Esophagus muscularis mucosa (tissue), 4 donors: Measurements from ENCODE around the gene TRIP10. TPM values are rescaled to one million over a fixed set of nuclear protein-coding genes. Genes with fewer than 3 reads are reported as not detected.
A peak's percentile ranks its signal among the peaks of the same experiment; 100 is the strongest.
"Not testable (repeated sequence)": the region's sequence is repeated elsewhere in the genome, so short reads cannot be mapped to it uniquely, and the experiment has no call there.

Source experiments
- DNase-seq: peaks from one replicate; pipeline ENCODE4 v3.0.0-alpha.2; 2017; ENCODE audit errors: extremely low spot score
- H3K27ac ChIP-seq, 4 donors: fragments of 200-600 bp; sonication (generic); replicated peaks in 1 of 4; 1 replicate in 3 of 4; 2 replicates in 1 of 4; pipeline ENCODE4 v1.5.1; 2016 to 2019; ENCODE audit warnings: mild to moderate bottlenecking in 1 of 4
- H3K27me3 ChIP-seq, 4 donors: fragments of 200-600 bp; sonication (generic); one replicate each; pipeline versions ENCODE4 v1.5.1 to v1.6.0; 2016 to 2019
- H3K36me3 ChIP-seq, 4 donors: fragments of 200-600 bp; sonication (generic); one replicate each; pipeline ENCODE4 v1.5.1; 2016 to 2019
- H3K4me1 ChIP-seq, 4 donors: fragments of 200-600 bp; sonication (generic); one replicate each; pipeline ENCODE4 v1.5.1; 2016 to 2019
- H3K4me3 ChIP-seq, 4 donors: fragments of 200-600 bp; sonication (generic); 1 replicate in 2 of 4; 2 replicates in 2 of 4; pipeline ENCODE4 v1.5.1; 2016 to 2019; ENCODE audit warnings: mild to moderate bottlenecking in 4 of 4, moderate library complexity in 1 of 4
- H3K9me3 ChIP-seq, 4 donors: fragments of 200-600 bp; sonication (generic); 1 replicate in 3 of 4; 2 replicates in 1 of 4; pipeline ENCODE4 v1.5.1; 2016 to 2019
- EP300 ChIP-seq: sonication (generic); formaldehyde crosslinking; IDR thresholded peaks from one replicate; pipeline ENCODE4 v1.6.1; 2017; ENCODE audit warnings: antibody characterized with exemption
- POLR2A ChIP-seq: fragments of 450-650 bp; IDR thresholded peaks from one replicate; pipeline ENCODE4 v1.6.1; 2017; ENCODE audit warnings: antibody characterized with exemption, moderate library complexity, mild to moderate bottlenecking, low read depth
- POLR2AphosphoS5 ChIP-seq, 2 donors: sonication (generic); formaldehyde crosslinking; IDR thresholded peaks; one replicate each; pipeline ENCODE4 v1.6.1; 2017; ENCODE audit warnings: antibody characterized with exemption in 2 of 2
- WGBS: methylation state at CpG from one replicate; pipeline ENCODE4 v1.1.5; 2018; 5-methylcytosine and 5-hydroxymethylcytosine counted together
- intact Hi-C: fragments of 100-400 bp; cut with DNase I; formaldehyde crosslinking; loops from one replicate; pipeline ENCODE4 v1.15.1; 2023
- total RNA-seq, 4 donors: library from RNA; depleted of rRNA; stranded (reverse); fragments of >200 nt; gene quantifications; one replicate each; pipeline versions ENCODE4 v1.1.0 to v1.2.1, GENCODE V29; 2016
- TF ChIP-seq, protein P1 (sequence below), 3 experiments: fragments of 200-600 bp in 2 of 3; fragments of 450-650 bp in 1 of 3; sonication (generic) in 2 of 3; IDR thresholded peaks; one replicate each; pipeline ENCODE4 v1.5.1; 2017 to 2019; ENCODE audit warnings: antibody characterized with exemption in 3 of 3, mild to moderate bottlenecking in 2 of 3, moderate library complexity in 1 of 3

Gene TRIP10
- total RNA-seq, 4 donors from 2014 or later = 85.8 to 148 (median 118) TPM

DNA sequence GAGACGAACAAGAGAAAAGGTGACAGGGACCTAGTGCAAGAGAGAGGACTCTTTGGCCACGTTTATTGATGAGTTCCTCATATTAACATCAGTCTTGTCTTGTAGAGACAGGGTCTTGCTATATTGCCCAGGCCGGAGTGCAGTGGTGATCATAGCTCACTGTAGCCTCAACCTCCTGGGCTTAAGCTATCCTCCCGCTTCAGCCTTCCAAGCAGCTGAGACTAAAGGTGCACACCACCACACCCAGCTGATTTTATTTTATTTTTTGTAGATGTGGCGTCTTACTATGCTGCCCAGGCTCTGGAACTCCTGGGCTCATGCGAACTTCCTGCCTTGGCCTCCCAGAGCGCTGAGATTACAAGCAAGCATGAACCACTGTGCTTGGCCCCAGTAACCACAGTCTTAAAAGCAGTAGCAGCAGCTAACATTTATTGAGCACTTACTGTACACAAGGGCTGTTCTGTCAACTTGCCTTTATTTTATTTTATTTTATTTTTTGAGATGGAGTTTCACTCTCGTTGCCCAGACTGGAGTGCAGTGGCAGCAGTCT is 28.8 kb downstream of the TRIP10 start:
- WGBS = 66% methylated on average over 8 of the region's 8 CpGs
- peak overlapping the region in 1 of 4 donors; percentile 10 for H3K27ac ChIP-seq

DNA sequence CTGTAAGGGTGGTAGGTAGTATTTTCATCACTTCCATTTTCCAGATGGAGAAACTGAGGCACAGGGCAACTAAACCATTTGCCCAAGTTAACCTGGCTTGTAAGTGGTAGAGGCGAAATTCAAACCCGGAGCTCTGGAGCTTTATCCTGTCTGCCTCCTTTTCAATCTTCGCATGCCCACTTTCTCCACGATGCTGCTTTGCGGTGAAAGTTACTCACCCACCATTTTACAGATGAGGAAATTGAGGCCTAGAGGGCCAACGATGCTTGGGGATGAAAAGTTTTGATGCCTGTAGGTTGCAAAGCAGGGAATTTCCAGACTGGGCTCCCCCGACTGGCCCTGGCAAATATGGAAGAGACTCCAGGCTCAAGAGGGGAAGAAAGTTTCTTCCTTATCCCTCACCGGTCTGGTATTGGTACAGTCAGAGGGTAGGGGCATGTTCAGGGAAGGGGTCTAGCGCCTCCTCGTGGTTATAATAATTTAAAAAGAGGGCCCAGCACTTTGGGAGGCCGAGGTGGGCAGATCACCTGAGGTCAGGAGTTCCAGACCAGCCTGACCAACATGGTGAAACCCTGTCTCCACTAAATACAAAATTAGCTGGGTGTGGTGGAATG is 29.6 kb downstream of the TRIP10 start:
- TF ChIP-seq, protein P1, sequence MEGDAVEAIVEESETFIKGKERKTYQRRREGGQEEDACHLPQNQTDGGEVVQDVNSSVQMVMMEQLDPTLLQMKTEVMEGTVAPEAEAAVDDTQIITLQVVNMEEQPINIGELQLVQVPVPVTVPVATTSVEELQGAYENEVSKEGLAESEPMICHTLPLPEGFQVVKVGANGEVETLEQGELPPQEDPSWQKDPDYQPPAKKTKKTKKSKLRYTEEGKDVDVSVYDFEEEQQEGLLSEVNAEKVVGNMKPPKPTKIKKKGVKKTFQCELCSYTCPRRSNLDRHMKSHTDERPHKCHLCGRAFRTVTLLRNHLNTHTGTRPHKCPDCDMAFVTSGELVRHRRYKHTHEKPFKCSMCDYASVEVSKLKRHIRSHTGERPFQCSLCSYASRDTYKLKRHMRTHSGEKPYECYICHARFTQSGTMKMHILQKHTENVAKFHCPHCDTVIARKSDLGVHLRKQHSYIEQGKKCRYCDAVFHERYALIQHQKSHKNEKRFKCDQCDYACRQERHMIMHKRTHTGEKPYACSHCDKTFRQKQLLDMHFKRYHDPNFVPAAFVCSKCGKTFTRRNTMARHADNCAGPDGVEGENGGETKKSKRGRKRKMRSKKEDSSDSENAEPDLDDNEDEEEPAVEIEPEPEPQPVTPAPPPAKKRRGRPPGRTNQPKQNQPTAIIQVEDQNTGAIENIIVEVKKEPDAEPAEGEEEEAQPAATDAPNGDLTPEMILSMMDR (IDR thresholded peaks at IDR 0.05) = peak; percentile 34 to 48 (median 37)
- no peak for TF ChIP-seq EP300
- no peak overlapping the region for H3K27ac ChIP-seq
- WGBS = 55% methylated on average over 10 of the region's 11 CpGs
- peaks cover 17 to 22% (median 21%) of the 10 kb centered on the region in 4 donors for H3K4me1 ChIP-seq
- peaks cover 0 to 78% (median 20%) of the 10 kb centered on the region in 4 donors for H3K27me3 ChIP-seq
- intact Hi-C loops = no loop called here
- no peaks in the 10 kb centered on the region for H3K9me3 ChIP-seq
- no peaks in the 10 kb centered on the region for H3K36me3 ChIP-seq
- no peak overlapping the region for H3K4me3 ChIP-seq
- no peak for DNase-seq

More for the DNA sequence above, 28.8 kb downstream of the TRIP10 start:
- Histone ChIP-seq H3K9me3 (no peaks in the 10 kb centered on the region), H3K4me3 (peak overlapping the region in 1 of 4 donors; percentile 55), H3K27me3 (peaks cover 0 to 84% (median 20%) of the 10 kb centered on the region in 4 donors), H3K4me1 (peaks cover 17 to 22% (median 21%) of the 10 kb centered on the region in 4 donors), H3K36me3 (no peaks in the 10 kb centered on the region)
- intact Hi-C loops = no loop called here
- TF ChIP-seq POLR2A = no peak
- TF ChIP-seq, protein P1 (IDR thresholded peaks at IDR 0.05) = no peak
- no peak for TF ChIP-seq EP300
- no peak for TF ChIP-seq POLR2AphosphoS5 (IDR thresholded peaks at IDR 0.05)
- DNase-seq = no peak

DNA sequence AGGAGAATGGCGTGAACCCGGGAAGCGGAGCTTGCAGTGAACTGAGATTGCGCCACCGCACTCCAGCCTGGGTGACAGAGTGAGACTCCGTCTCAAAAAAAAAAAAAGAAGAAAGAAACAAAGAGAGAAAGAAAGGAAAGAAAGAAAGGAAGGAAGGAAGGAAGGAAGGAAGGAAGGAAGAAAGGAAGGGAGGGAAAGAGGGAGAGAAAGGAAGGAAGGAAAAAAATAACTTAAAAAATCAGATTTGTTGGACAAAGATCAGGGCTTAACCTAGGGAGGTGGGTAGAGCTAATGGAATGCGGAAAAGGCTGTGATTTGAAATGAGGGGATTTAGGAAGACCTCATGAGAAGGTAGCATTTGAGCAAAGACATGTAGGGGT is 32.2 kb downstream of the TRIP10 start:
- H3K27ac ChIP-seq, H3K36me3 ChIP-seq, H3K4me3 ChIP-seq, intact Hi-C loops, H3K9me3 ChIP-seq, DNase-seq: not testable (repeated sequence)
- Histone ChIP-seq H3K27me3 (peaks cover 0 to 54% (median 14%) of the 10 kb centered on the region in 4 donors), H3K4me1 (peaks cover 11 to 14% (median 13%) of the 10 kb centered on the region in 4 donors)
- WGBS = 86% methylated on average over 7 of the region's 7 CpGs

DNA sequence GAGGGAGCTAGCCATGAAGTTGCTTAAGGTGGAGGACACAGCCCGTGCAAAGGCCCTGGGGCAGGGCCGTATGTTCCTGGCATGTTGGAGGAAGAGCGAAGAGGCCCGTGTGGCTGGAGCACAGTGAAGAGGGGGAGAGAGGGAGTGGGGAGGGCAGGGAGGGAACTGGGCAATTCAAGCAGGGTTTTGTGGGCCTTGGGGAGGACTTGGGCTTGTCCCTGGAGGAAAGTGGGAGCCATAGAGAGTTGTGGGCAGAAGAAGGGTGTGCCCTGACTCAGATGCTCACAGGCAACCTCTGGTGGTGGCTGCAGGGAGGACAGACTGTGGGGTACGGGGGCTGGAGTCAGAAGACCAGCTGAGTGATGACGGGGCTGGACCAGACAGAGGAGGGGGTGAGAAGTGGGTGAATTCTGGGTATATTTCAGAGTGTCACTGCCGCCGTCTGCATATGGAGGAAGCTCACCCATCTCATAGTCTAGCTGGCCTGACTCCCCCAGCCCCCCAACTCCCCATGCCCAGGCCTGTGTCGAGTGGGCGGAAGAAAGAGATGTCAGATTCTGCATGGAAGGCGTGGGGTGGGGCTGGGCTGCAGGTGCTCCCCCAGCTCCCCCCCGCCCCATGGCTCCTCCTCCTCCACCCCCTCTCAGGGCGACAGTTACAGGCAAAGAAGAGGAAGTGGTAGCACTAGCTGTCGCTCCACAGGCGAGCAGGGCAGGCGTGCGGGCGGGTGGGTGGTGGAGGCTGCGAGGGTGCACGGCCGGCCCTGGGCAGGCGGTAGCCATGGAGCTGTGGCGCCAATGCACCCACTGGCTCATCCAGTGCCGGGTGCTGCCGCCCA is 32.8 kb downstream of the TRIP10 start, which contains the start of gene VAV1:
Gene VAV1 (plus strand): TSS at position 681 of the 838 bp plus-strand sequence. CDS start 100 bp downstream, at position 781.
- Histone ChIP-seq H3K27ac (peak within 1 kb of the TSS in 2 of 4 donors; percentile 10 to 48), H3K27me3 (peaks cover 0 to 48% (median 9%) of the 10 kb centered on the region in 4 donors), H3K4me3 (peak within 1 kb of the TSS; percentile 37 to 56 (median 44)), H3K36me3 (no peaks in the 10 kb centered on the region), H3K9me3 (no peaks in the 10 kb centered on the region), H3K4me1 (peaks cover 5 to 9% (median 7%) of the 10 kb centered on the region in 4 donors)
- intact Hi-C loops = no loop called here
- WGBS = 67% methylated on average over 8 of the region's 25 CpGs
- no peak for DNase-seq
- TF ChIP-seq, protein P1 (IDR thresholded peaks at IDR 0.05) = no peak
- TF ChIP-seq POLR2A (no peak), EP300 (no peak), POLR2AphosphoS5 (IDR thresholded peaks at IDR 0.05) (no peak)

DNA sequence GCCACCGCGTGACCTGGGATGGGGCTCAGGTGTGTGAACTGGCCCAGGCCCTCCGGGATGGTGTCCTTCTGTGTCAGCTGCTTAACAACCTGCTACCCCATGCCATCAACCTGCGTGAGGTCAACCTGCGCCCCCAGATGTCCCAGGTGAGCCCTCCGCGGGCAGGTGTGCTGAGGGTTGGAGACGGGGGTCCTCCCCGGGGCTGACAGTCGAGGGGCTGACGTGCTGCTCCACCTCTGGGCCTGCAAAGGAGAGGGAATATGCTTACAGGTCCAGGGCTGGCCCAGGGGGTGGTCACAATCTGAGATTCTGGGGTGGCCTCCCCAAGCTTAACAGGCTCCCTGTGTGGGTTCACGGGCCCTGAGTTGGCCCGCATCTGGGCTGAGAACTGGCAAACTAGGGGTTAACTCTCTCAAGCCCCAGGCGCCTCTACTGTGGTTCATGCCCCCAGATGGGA is 33.4 kb downstream of the TRIP10 start:
- no peaks in the 10 kb centered on the region for H3K9me3 ChIP-seq
- peaks cover 0 to 3% (median under 1%) of the 10 kb centered on the region in 4 donors for H3K4me1 ChIP-seq
- intact Hi-C loops = no loop called here
- no peaks in the 10 kb centered on the region for H3K36me3 ChIP-seq
- TF ChIP-seq POLR2A (no peak), POLR2AphosphoS5 (IDR thresholded peaks at IDR 0.05) (no peak), EP300 (no peak)
- TF ChIP-seq, protein P1 (IDR thresholded peaks at IDR 0.05) = no peak
- 64% methylated on average over 4 of the region's 14 CpGs for WGBS
- peak overlapping the region; percentile 37 to 56 (median 44) for H3K4me3 ChIP-seq
- peak overlapping the region in 2 of 4 donors; percentile 10 to 48 for H3K27ac ChIP-seq
- peaks cover 0 to 41% (median 3%) of the 10 kb centered on the region in 4 donors for H3K27me3 ChIP-seq
- DNase-seq = no peak
